Fibroblast of lung (primary cell): ENCODE data around the gene KEL. TPM values are rescaled to one million over a fixed set of nuclear protein-coding genes. Genes with fewer than 3 reads are reported as not detected.

Source experiments
- DNase-seq, 2 donors: peaks; one replicate each; pipeline versions ENCODE4 v3.0.0 to v3.0.0-alpha.2; 2010; ENCODE audit warnings: low read depth in 2 of 2
- H2AFZ ChIP-seq: 2 replicates; pipeline ENCODE4 v1.5.1; 2012; ENCODE audit warnings: low read length, control low read depth, inconsistent platforms
- H3K27ac ChIP-seq: 2 replicates; pipeline ENCODE4 v1.5.1; 2011; ENCODE audit warnings: low read length, control low read depth; ENCODE audit not compliant: insufficient read depth
- H3K27me3 ChIP-seq: 2 replicates; pipeline ENCODE4 v1.5.1; 2011; ENCODE audit warnings: mild to moderate bottlenecking, low read length; ENCODE audit not compliant: control insufficient read depth, insufficient read depth
- H3K36me3 ChIP-seq: 2 replicates; pipeline ENCODE4 v1.5.1; 2011; ENCODE audit warnings: low read length; ENCODE audit not compliant: control insufficient read depth, insufficient read depth
- H3K4me1 ChIP-seq: 2 replicates; pipeline ENCODE4 v1.5.1; 2011; ENCODE audit warnings: low read length; ENCODE audit not compliant: control insufficient read depth, insufficient read depth; ENCODE audit errors: extremely low read depth
- H3K4me2 ChIP-seq: 2 replicates; pipeline ENCODE4 v1.5.1; 2011; ENCODE audit warnings: low read length, control low read depth; ENCODE audit not compliant: insufficient read depth; ENCODE audit errors: extremely low read depth
- H3K4me3 ChIP-seq, 4 experiments: fragments of 200-600 bp in 1 of 4; sonication (generic) in 1 of 4; replicated peaks in 1 of 4; 2 replicates each; pipeline ENCODE4 v1.5.1; 2011 to 2016; ENCODE audit warnings: low read length in 4 of 4, low read depth in 3 of 4, mild to moderate bottlenecking in 3 of 4, control low read depth in 2 of 4, inconsistent platforms in 1 of 4, mixed read lengths in 1 of 4; ENCODE audit not compliant: insufficient read depth in 1 of 4; ENCODE audit errors: control extremely low read depth in 1 of 4
- H3K79me2 ChIP-seq: 2 replicates; pipeline ENCODE4 v1.5.1; 2012; ENCODE audit warnings: mild to moderate bottlenecking, low read length, inconsistent platforms; ENCODE audit not compliant: control insufficient read depth, insufficient read depth
- H3K9ac ChIP-seq: 2 replicates; pipeline ENCODE4 v1.5.1; 2011; ENCODE audit warnings: mild to moderate bottlenecking, low read length, control low read depth; ENCODE audit not compliant: insufficient read depth
- H3K9me3 ChIP-seq: 2 replicates; pipeline ENCODE4 v1.5.1; 2012; ENCODE audit warnings: low read depth, low read length; ENCODE audit not compliant: control insufficient read depth, insufficient read depth
- H4K20me1 ChIP-seq: 2 replicates; pipeline ENCODE4 v1.5.1; 2011; ENCODE audit warnings: low read length; ENCODE audit not compliant: control insufficient read depth, insufficient read depth; ENCODE audit errors: extremely low read depth
- CTCF ChIP-seq, 2 donors: IDR thresholded peaks in 1 of 2; conservative IDR thresholded peaks in 1 of 2; 1 replicate in 1 of 2; 2 replicates in 1 of 2; pipeline ENCODE4 v1.5.1; 2011 to 2012; ENCODE audit warnings: low read length in 2 of 2, control low read depth in 1 of 2, inconsistent platforms in 1 of 2, low read depth in 1 of 2, mild to moderate bottlenecking in 1 of 2
- EZH2 ChIP-seq: IDR thresholded peaks from 2 replicates; pipeline ENCODE4 v1.5.1; 2012; ENCODE audit warnings: low read length, control low read depth, mild to moderate bottlenecking; ENCODE audit errors: missing control alignments
- polyA plus RNA-seq, 2 donors: library from polyadenylated mRNA; depleted of rRNA in 1 of 2; stranded (reverse) in 1 of 2; unstranded in 1 of 2; fragments of >200 nt; gene quantifications; 2 replicates each; pipeline ENCODE4 v1.2.1, GENCODE V29; 2011 to 2012; ENCODE audit warnings: missing spikeins in 1 of 2
- total RNA-seq: library from RNA; depleted of rRNA; stranded (reverse); fragments of >200 nt; gene quantifications from 2 replicates; pipeline ENCODE4 v1.2.1, GENCODE V29; 2014

Gene KEL
- total and polyA plus RNA-seq, 2 donors (not counting 1 experiment from before 2014, with no cell fraction given): 0.05 TPM; not detected in 1

GRCh38 chr7:142934056-142934455, 28.1 kb downstream of the KEL start:
- Histone ChIP-seq H3K79me2 (no peaks in the 10 kb centered on the region), H3K36me3 (no peaks in the 10 kb centered on the region), H3K4me3 (no peak overlapping the region), H3K4me2 (no peak overlapping the region), H3K27ac (no peak overlapping the region), H3K9me3 (no peaks in the 10 kb centered on the region), H3K4me1 (no peaks in the 10 kb centered on the region), H2AFZ (no peak overlapping the region), H4K20me1 (no peaks in the 10 kb centered on the region), H3K27me3 (no peaks in the 10 kb centered on the region), H3K9ac (no peak overlapping the region)
- TF ChIP-seq CTCF (conservative IDR thresholded peaks at IDR 0.05 in 1 of 2, IDR thresholded peaks at IDR 0.05 in 1 of 2; ENCODE audit: low read depth in 1 of 2, low read length in 2 of 2) (no peak), EZH2 (no peak)
- no peak for DNase-seq

GRCh38 chr7:142933624-142934023, 28.5 kb downstream of the KEL start, which contains the start of gene TRPV5:
TRPV5 (minus strand) TSS chr7:142933746; CDS start chr7:142933459, 287 bp downstream.
- no peaks in the 10 kb centered on the region for H3K4me1 ChIP-seq
- no peaks in the 10 kb centered on the region for H3K9me3 ChIP-seq
- no peaks in the 10 kb centered on the region for H4K20me1 ChIP-seq
- H3K4me3 ChIP-seq: no peak within 1 kb of the TSS
- no peak within 1 kb of the TSS for H2AFZ ChIP-seq
- DNase-seq: no peak
- H3K27ac ChIP-seq: no peak within 1 kb of the TSS
- H3K79me2 ChIP-seq: no peaks in the 10 kb centered on the region
- no peak within 1 kb of the TSS for H3K4me2 ChIP-seq
- H3K9ac ChIP-seq: no peak within 1 kb of the TSS
- no peaks in the 10 kb centered on the region for H3K36me3 ChIP-seq
- H3K27me3 ChIP-seq: no peaks in the 10 kb centered on the region
- TF ChIP-seq EZH2: no peak
- no peak for TF ChIP-seq CTCF (conservative IDR thresholded peaks at IDR 0.05 in 1 of 2, IDR thresholded peaks at IDR 0.05 in 1 of 2; ENCODE audit: low read depth in 1 of 2, low read length in 2 of 2)

GRCh38 chr7:142933092-142933475, 29.1 kb downstream of the KEL start:
- H3K4me1 ChIP-seq: no peaks in the 10 kb centered on the region
- no peak overlapping the region for H2AFZ ChIP-seq
- H4K20me1 ChIP-seq: no peaks in the 10 kb centered on the region
- no peak overlapping the region for H3K27ac ChIP-seq
- TF ChIP-seq CTCF (conservative IDR thresholded peaks at IDR 0.05 in 1 of 2, IDR thresholded peaks at IDR 0.05 in 1 of 2; ENCODE audit: low read depth in 1 of 2, low read length in 2 of 2) (no peak), EZH2 (no peak)
- H3K79me2 ChIP-seq: no peaks in the 10 kb centered on the region
- no peak overlapping the region for H3K4me3 ChIP-seq
- no peak overlapping the region for H3K9ac ChIP-seq
- H3K9me3 ChIP-seq: no peaks in the 10 kb centered on the region
- no peak for DNase-seq
- H3K36me3 ChIP-seq: no peaks in the 10 kb centered on the region
- no peak overlapping the region for H3K4me2 ChIP-seq
- H3K27me3 ChIP-seq: no peaks in the 10 kb centered on the region
